WTC11 (cell line): ENCODE measurements around the gene EAF2. TPM values are rescaled to one million over a fixed set of nuclear protein-coding genes. Genes with fewer than 3 reads are reported as not detected.

Experiments used
- ATAC-seq: fragments of 200-7000 bp; cut with Tn5 transposase; 2 replicates; pipeline ENCODE4 v1.10.0; 2021; ENCODE audit warnings: mild to moderate bottlenecking, moderate library complexity
- CTCF ChIA-PET: fragments of 300-600 bp; sonication (Branson Sonifier 250); formaldehyde crosslinking; loops from one replicate; lab custom pipeline; 2021; ENCODE audit warnings: antibody characterized with exemption; lab: Charles Lee
- POLR2A ChIA-PET: fragments of 350-600 bp; sonication (Branson Sonifier 250); formaldehyde crosslinking; loops from one replicate; lab custom pipeline; 2021; ENCODE audit warnings: antibody characterized with exemption; lab: Charles Lee
- DNase-seq: peaks from one replicate; pipeline ENCODE4 v3.0.0; 2021; ENCODE audit warnings: low spot score
- H3K27ac Mint-ChIP-seq: 2 replicates; pipeline ENCODE4 v1.8.0; 2021; ENCODE audit warnings: mixed read lengths
- H3K27me3 Mint-ChIP-seq: 2 replicates; pipeline ENCODE4 v1.8.0; 2021; ENCODE audit warnings: low read depth, mild to moderate bottlenecking, moderate library complexity, mixed read lengths
- H3K36me3 Mint-ChIP-seq: 2 replicates; pipeline ENCODE4 v1.8.0; 2021; ENCODE audit warnings: mixed read lengths
- H3K4me1 Mint-ChIP-seq: 2 replicates; pipeline ENCODE4 v1.8.0; 2022; ENCODE audit warnings: mixed read lengths
- H3K4me3 Mint-ChIP-seq: 2 replicates; pipeline ENCODE4 v1.8.0; 2021; ENCODE audit warnings: mild to moderate bottlenecking, moderate library complexity, mixed read lengths
- H3K9me3 Mint-ChIP-seq: 2 replicates; pipeline ENCODE4 v1.8.0; 2021; ENCODE audit warnings: mixed read lengths
- ATF2 ChIP-seq: sonication (generic); formaldehyde crosslinking; IDR thresholded peaks from 2 replicates; pipeline ENCODE4 v1.8.1; 2022; ENCODE audit warnings: low read depth, missing genetic modification reagents, borderline replicate concordance
- CREM ChIP-seq: sonication (generic); formaldehyde crosslinking; IDR thresholded peaks from 2 replicates; pipeline ENCODE4 v1.8.1; 2022; ENCODE audit warnings: mild to moderate bottlenecking, missing genetic modification reagents, moderate library complexity
- E2F4 ChIP-seq: sonication (generic); formaldehyde crosslinking; IDR thresholded peaks from 2 replicates; pipeline ENCODE4 v1.8.1; 2022; ENCODE audit warnings: low read depth, mild to moderate bottlenecking, moderate library complexity, missing genetic modification reagents, borderline replicate concordance
- FOXK1 ChIP-seq: sonication (generic); formaldehyde crosslinking; IDR thresholded peaks from 2 replicates; pipeline ENCODE4 v1.8.0; 2022; ENCODE audit warnings: mild to moderate bottlenecking, moderate library complexity, missing genetic modification reagents
- FOXP1 ChIP-seq: sonication (generic); formaldehyde crosslinking; IDR thresholded peaks from 2 replicates; pipeline ENCODE4 v1.8.0; 2022; ENCODE audit warnings: missing genetic modification reagents, mild to moderate bottlenecking, moderate library complexity, borderline replicate concordance
- FOXP4 ChIP-seq: sonication (generic); formaldehyde crosslinking; IDR thresholded peaks from 2 replicates; pipeline ENCODE4 v1.8.0; 2022; ENCODE audit warnings: mild to moderate bottlenecking, missing genetic modification reagents
- GABPB1 ChIP-seq: sonication (generic); formaldehyde crosslinking; IDR thresholded peaks from 2 replicates; pipeline ENCODE4 v1.8.1; 2023; ENCODE audit warnings: mild to moderate bottlenecking, missing genetic modification reagents
- NFE2L1 ChIP-seq: sonication (generic); formaldehyde crosslinking; IDR thresholded peaks from 2 replicates; pipeline ENCODE4 v1.8.1; 2023; ENCODE audit warnings: missing genetic modification reagents
- NR2C2 ChIP-seq: sonication (generic); formaldehyde crosslinking; IDR thresholded peaks from 2 replicates; pipeline ENCODE4 v1.8.0; 2022; ENCODE audit warnings: mild to moderate bottlenecking, missing genetic modification reagents
- RORB ChIP-seq: fragments of 250-450 bp; sonication (Bioruptor Pico); IDR thresholded peaks from 2 replicates; pipeline ENCODE4 v1.9.0; 2021; ENCODE audit warnings: mild to moderate bottlenecking
- TCF7 ChIP-seq: sonication (generic); formaldehyde crosslinking; IDR thresholded peaks from 2 replicates; pipeline ENCODE4 v1.8.0; 2022; ENCODE audit warnings: mild to moderate bottlenecking, low read depth, missing genetic modification reagents, moderate library complexity
- TEAD1 ChIP-seq: sonication (generic); formaldehyde crosslinking; IDR thresholded peaks from 2 replicates; pipeline ENCODE4 v1.8.0; 2022; ENCODE audit warnings: mild to moderate bottlenecking, missing genetic modification reagents
- ZMAT4 ChIP-seq: fragments of 250-450 bp; sonication (Bioruptor Pico); IDR thresholded peaks from 2 replicates; pipeline ENCODE4 v1.9.0; 2021; ENCODE audit warnings: mild to moderate bottlenecking
- ZNF317 ChIP-seq: sonication (generic); formaldehyde crosslinking; IDR thresholded peaks from 2 replicates; pipeline ENCODE4 v1.8.1; 2023; ENCODE audit warnings: low read depth, mild to moderate bottlenecking, moderate library complexity, missing genetic modification reagents, borderline replicate concordance
- total RNA-seq: library from RNA; stranded (reverse); gene quantifications from 3 replicates; pipeline ENCODE4 v1.2.3, GENCODE V29; 2021
- TF ChIP-seq, protein P1 (sequence below): sonication (generic); formaldehyde crosslinking; conservative IDR thresholded peaks from 2 replicates; pipeline ENCODE4 v1.8.1; 2023; ENCODE audit warnings: mild to moderate bottlenecking, low read depth, missing genetic modification reagents, moderate library complexity
- TF ChIP-seq, protein P2 (sequence below): sonication (generic); formaldehyde crosslinking; IDR thresholded peaks from 2 replicates; pipeline ENCODE4 v1.8.0; 2023; ENCODE audit warnings: missing genetic modification reagents
- TF ChIP-seq, protein P3 (sequence below): sonication (generic); formaldehyde crosslinking; IDR thresholded peaks from 2 replicates; pipeline ENCODE4 v1.8.1; 2023; ENCODE audit warnings: mild to moderate bottlenecking, moderate library complexity, missing genetic modification reagents
- TF ChIP-seq, protein P4 (sequence below): sonication (generic); formaldehyde crosslinking; IDR thresholded peaks from 2 replicates; pipeline ENCODE4 v1.8.1; 2023; ENCODE audit warnings: mild to moderate bottlenecking, missing genetic modification reagents, moderate library complexity

Gene EAF2
- total RNA-seq, 1 experiment from 2014 or later = 5.3 TPM

DNA sequence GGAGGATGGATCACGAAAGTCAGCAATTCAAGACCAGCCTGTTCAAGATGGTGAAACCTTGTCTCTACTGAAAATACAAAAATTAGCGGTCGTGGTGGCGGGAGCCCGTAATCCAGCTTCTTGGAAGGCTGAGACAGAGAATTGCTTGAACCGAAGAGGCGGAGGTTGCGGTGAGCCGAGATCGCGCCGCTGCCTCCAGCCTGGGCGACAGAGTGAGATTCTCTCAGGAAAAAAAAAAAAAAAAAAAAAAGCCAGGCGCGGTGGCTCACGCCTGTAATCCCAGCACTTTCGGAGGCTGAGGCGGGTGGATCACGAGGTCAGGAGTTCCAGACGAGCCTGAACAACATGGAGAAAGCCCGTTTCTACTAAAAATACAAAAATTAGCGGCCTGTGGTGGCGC, 5.0 kb downstream of the EAF2 start (continued):
- TF ChIP-seq, protein P1, sequence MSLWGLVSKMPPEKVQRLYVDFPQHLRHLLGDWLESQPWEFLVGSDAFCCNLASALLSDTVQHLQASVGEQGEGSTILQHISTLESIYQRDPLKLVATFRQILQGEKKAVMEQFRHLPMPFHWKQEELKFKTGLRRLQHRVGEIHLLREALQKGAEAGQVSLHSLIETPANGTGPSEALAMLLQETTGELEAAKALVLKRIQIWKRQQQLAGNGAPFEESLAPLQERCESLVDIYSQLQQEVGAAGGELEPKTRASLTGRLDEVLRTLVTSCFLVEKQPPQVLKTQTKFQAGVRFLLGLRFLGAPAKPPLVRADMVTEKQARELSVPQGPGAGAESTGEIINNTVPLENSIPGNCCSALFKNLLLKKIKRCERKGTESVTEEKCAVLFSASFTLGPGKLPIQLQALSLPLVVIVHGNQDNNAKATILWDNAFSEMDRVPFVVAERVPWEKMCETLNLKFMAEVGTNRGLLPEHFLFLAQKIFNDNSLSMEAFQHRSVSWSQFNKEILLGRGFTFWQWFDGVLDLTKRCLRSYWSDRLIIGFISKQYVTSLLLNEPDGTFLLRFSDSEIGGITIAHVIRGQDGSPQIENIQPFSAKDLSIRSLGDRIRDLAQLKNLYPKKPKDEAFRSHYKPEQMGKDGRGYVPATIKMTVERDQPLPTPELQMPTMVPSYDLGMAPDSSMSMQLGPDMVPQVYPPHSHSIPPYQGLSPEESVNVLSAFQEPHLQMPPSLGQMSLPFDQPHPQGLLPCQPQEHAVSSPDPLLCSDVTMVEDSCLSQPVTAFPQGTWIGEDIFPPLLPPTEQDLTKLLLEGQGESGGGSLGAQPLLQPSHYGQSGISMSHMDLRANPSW (CRISPR knock-in tag) = no peak
- TF ChIP-seq NFE2L1 (CRISPR knock-in tag) (no peak), FOXK1 (CRISPR knock-in tag) (no peak), FOXP4 (CRISPR knock-in tag) (no peak), GABPB1 (no peak)

GRCh38 chr3:121844892-121845291, 9.9 kb downstream of the EAF2 start:
- DNase-seq (no peak), ATAC-seq (no peak)
- TF ChIP-seq, protein P2, sequence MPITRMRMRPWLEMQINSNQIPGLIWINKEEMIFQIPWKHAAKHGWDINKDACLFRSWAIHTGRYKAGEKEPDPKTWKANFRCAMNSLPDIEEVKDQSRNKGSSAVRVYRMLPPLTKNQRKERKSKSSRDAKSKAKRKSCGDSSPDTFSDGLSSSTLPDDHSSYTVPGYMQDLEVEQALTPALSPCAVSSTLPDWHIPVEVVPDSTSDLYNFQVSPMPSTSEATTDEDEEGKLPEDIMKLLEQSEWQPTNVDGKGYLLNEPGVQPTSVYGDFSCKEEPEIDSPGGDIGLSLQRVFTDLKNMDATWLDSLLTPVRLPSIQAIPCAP (CRISPR knock-in tag) = no peak
- no peak for TF ChIP-seq RORB (CRISPR knock-in tag)
- H3K27ac Mint-ChIP-seq = no peak overlapping the region
- CTCF ChIA-PET = no interaction called here
- no peaks in the 10 kb centered on the region for H3K27me3 Mint-ChIP-seq
- peaks cover 3% of the 10 kb centered on the region; the same call in 1 of the 2 replicates for H3K4me1 Mint-ChIP-seq
- no peaks in the 10 kb centered on the region for H3K36me3 Mint-ChIP-seq
- H3K9me3 Mint-ChIP-seq = 0 out of 2 replicates have a peak, but pooled peaks cover 7% of the 10 kb centered on the region
- H3K4me3 Mint-ChIP-seq = no peak overlapping the region
- POLR2A ChIA-PET = no interaction called here

GRCh38 chr3:121852256-121852655, 17.2 kb downstream of the EAF2 start:
- TF ChIP-seq FOXP1 (CRISPR knock-in tag) = no peak
- no peak for TF ChIP-seq ATF2 (CRISPR knock-in tag)
- TF ChIP-seq CREM = no peak
- no peak for TF ChIP-seq NFE2L1 (CRISPR knock-in tag)
- no peak for TF ChIP-seq ZMAT4 (CRISPR knock-in tag)
- TF ChIP-seq, protein P3, sequence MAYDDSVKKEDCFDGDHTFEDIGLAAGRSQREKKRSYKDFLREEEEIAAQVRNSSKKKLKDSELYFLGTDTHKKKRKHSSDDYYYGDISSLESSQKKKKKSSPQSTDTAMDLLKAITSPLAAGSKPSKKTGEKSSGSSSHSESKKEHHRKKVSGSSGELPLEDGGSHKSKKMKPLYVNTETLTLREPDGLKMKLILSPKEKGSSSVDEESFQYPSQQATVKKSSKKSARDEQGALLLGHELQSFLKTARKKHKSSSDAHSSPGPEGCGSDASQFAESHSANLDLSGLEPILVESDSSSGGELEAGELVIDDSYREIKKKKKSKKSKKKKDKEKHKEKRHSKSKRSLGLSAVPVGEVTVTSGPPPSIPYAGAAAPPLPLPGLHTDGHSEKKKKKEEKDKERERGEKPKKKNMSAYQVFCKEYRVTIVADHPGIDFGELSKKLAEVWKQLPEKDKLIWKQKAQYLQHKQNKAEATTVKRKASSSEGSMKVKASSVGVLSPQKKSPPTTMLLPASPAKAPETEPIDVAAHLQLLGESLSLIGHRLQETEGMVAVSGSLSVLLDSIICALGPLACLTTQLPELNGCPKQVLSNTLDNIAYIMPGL = no peak
- TF ChIP-seq NR2C2 = no peak
- TF ChIP-seq E2F4 = no peak
- no peak for TF ChIP-seq TCF7 (CRISPR knock-in tag)
- no peak for TF ChIP-seq TEAD1
- TF ChIP-seq, protein P4, sequence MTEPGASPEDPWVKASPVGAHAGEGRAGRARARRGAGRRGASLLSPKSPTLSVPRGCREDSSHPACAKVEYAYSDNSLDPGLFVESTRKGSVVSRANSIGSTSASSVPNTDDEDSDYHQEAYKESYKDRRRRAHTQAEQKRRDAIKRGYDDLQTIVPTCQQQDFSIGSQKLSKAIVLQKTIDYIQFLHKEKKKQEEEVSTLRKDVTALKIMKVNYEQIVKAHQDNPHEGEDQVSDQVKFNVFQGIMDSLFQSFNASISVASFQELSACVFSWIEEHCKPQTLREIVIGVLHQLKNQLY = no peak
- no peak for TF ChIP-seq ZNF317
- TF ChIP-seq, all 79 proteins: peak for 0
- DNase-seq = no peak
- H3K9me3 Mint-ChIP-seq = no peaks in the 10 kb centered on the region
- POLR2A ChIA-PET = no interaction called here
- peaks cover 3% of the 10 kb centered on the region; the same call in 1 of the 2 replicates for H3K36me3 Mint-ChIP-seq
- CTCF ChIA-PET = no interaction called here
- H3K27ac Mint-ChIP-seq = no peak overlapping the region
- peaks cover 7% of the 10 kb centered on the region for H3K4me1 Mint-ChIP-seq
- no peak for ATAC-seq
- no peaks in the 10 kb centered on the region for H3K27me3 Mint-ChIP-seq
- no peak overlapping the region for H3K4me3 Mint-ChIP-seq
